ENCODE measurements around the gene CMIP. TPM values are rescaled to one million over a fixed set of nuclear protein-coding genes. Genes with fewer than 3 reads are reported as not detected.

CMIP gene
- total RNA-seq, 6 experiments from 2014 or later: 12.2 to 23.0 (median 16.5) TPM

GRCh38 chr16:81708266-81709015, 263.8 kb downstream of the CMIP start:
- H3K4me1 ChIP-seq: peaks cover 0 to 12% (median 4%) of the 10 kb centered on the region in 4 donors
- peak; percentile 81 to 93 (median 86) for ATAC-seq
- intact Hi-C loops (cut with DNase I): loop anchor here in 1 of 2 donors (10.0 kb wide), 1 partner anchor 294 kb away; no protein-coding TSS in a partner anchor

GRCh38 chr16:81709016-81709900, 264.6 kb downstream of the CMIP start:
- intact Hi-C loops (cut with DNase I): loop anchor here in 1 of 2 donors (10.0 kb wide), 1 partner anchor 294 kb away; no protein-coding TSS in a partner anchor
- H3K27me3 ChIP-seq: no peaks in the 10 kb centered on the region
- H3K4me3 ChIP-seq: no peak overlapping the region
- H3K36me3 ChIP-seq: peaks cover 0 to 19% (median 8%) of the 10 kb centered on the region in 4 donors
- WGBS (ENCODE audit: insufficient coverage, low coverage, low lambda C conversion rate, missing lambda C conversion rate): 79% methylated on average over 7 of the region's 21 CpGs
- peaks cover 0 to 12% (median 4%) of the 10 kb centered on the region in 4 donors for H3K4me1 ChIP-seq
- TF ChIP-seq, protein P1, sequence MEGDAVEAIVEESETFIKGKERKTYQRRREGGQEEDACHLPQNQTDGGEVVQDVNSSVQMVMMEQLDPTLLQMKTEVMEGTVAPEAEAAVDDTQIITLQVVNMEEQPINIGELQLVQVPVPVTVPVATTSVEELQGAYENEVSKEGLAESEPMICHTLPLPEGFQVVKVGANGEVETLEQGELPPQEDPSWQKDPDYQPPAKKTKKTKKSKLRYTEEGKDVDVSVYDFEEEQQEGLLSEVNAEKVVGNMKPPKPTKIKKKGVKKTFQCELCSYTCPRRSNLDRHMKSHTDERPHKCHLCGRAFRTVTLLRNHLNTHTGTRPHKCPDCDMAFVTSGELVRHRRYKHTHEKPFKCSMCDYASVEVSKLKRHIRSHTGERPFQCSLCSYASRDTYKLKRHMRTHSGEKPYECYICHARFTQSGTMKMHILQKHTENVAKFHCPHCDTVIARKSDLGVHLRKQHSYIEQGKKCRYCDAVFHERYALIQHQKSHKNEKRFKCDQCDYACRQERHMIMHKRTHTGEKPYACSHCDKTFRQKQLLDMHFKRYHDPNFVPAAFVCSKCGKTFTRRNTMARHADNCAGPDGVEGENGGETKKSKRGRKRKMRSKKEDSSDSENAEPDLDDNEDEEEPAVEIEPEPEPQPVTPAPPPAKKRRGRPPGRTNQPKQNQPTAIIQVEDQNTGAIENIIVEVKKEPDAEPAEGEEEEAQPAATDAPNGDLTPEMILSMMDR (IDR thresholded peaks at IDR 0.05): no peak
- TF ChIP-seq POLR2A (IDR thresholded peaks at IDR 0.05): no peak
- ATAC-seq: no peak
- no peaks in the 10 kb centered on the region for H3K9me3 ChIP-seq
- no peak for DNase-seq
- no peak overlapping the region for H3K27ac ChIP-seq

More at GRCh38 chr16:81708266-81709015, 263.8 kb downstream of the CMIP start:
- Histone ChIP-seq H3K27me3 (no peaks in the 10 kb centered on the region), H3K36me3 (peaks cover 0 to 19% (median 8%) of the 10 kb centered on the region in 4 donors), H3K27ac (no peak overlapping the region), H3K9me3 (no peaks in the 10 kb centered on the region), H3K4me3 (no peak overlapping the region)
- 67% methylated on average over 6 of the region's 11 CpGs for WGBS (ENCODE audit: insufficient coverage, low coverage, low lambda C conversion rate, missing lambda C conversion rate)
- TF ChIP-seq, protein P1 (IDR thresholded peaks at IDR 0.05): no peak
- TF ChIP-seq POLR2A (IDR thresholded peaks at IDR 0.05): no peak
- peak; percentile 61 to 76 (median 63) for DNase-seq

DNA sequence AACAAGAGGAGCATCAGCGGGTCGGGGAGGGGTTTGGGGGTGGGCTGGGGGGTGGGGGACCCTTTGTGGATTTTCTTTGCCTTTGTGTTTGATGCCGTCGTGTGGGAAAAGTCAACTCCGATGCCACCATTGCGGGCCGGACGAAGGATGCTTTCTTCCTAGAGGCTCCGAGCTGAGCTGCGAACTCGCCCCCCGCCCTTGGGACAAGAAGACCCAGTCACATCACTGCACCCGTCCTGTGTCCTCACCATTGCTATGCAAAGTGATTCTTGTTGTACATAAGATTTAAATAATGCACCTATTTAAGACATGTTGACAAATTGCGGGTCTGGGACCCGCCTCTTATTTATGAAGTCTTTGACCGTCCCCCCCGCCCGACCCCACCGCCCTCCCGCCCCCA, 265.4 kb downstream of the CMIP start:
- DNase-seq: no peak

DNA sequence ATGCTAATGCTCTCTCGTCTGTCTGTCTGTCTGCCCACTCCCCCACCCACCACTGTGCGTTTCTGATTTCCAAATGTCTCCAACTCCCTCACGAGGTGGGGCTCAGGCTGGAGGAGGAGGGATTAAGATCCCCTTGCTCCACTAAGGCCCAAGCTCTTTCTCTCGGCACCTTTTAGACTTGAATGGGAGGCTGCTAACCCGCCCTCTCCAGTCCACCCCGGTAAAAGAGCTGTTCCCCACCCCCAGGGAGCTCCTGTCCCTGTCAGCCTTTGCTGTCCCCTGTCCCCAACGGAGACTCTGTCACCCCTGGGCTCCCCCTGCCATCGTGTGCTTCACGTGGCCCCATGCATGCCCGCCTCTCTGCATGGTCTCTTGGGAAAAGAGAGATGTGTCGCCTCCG, 266.0 kb downstream of the CMIP start:
- H3K4me1 ChIP-seq: peaks cover 0 to 12% (median 4%) of the 10 kb centered on the region in 4 donors
- no peaks in the 10 kb centered on the region for H3K9me3 ChIP-seq
- no peaks in the 10 kb centered on the region for H3K27me3 ChIP-seq
- no peak overlapping the region for H3K4me3 ChIP-seq
- ATAC-seq: no peak
- 75% methylated on average over 12 of the region's 12 CpGs for WGBS (ENCODE audit: insufficient coverage, low coverage, low lambda C conversion rate, missing lambda C conversion rate)
- DNase-seq: no peak
- TF ChIP-seq, protein P1 (IDR thresholded peaks at IDR 0.05): no peak
- TF ChIP-seq POLR2A (IDR thresholded peaks at IDR 0.05): no peak
- H3K27ac ChIP-seq: no peak overlapping the region
- intact Hi-C loops (cut with DNase I): no loop called here
- H3K36me3 ChIP-seq: peaks cover 0 to 10% (median 3%) of the 10 kb centered on the region in 4 donors

More for the DNA sequence above, 265.4 kb downstream of the CMIP start:
- 89% methylated on average over 10 of the region's 20 CpGs for WGBS (ENCODE audit: insufficient coverage, low coverage, low lambda C conversion rate, missing lambda C conversion rate)
- no peak for TF ChIP-seq POLR2A (IDR thresholded peaks at IDR 0.05)
- TF ChIP-seq, protein P1 (IDR thresholded peaks at IDR 0.05): no peak
- peaks cover 0 to 16% (median 6%) of the 10 kb centered on the region in 4 donors for H3K36me3 ChIP-seq
- H3K4me3 ChIP-seq: no peak overlapping the region
- intact Hi-C loops (cut with DNase I): no loop called here
- H3K4me1 ChIP-seq: peaks cover 0 to 12% (median 4%) of the 10 kb centered on the region in 4 donors
- no peaks in the 10 kb centered on the region for H3K9me3 ChIP-seq
- no peak overlapping the region for H3K27ac ChIP-seq
- H3K27me3 ChIP-seq: no peaks in the 10 kb centered on the region
- ATAC-seq: no peak

Measured in right lobe of liver (tissue), 6 donors.